ENCODE measurements around the gene DPP9. TPM values are rescaled to one million over a fixed set of nuclear protein-coding genes. Genes with fewer than 3 reads are reported as not detected.

The DPP9 gene
- polyA plus RNA-seq, 1 of the 3 experiments (the other 2 are of a cell fraction), result 17.1 TPM

DNA sequence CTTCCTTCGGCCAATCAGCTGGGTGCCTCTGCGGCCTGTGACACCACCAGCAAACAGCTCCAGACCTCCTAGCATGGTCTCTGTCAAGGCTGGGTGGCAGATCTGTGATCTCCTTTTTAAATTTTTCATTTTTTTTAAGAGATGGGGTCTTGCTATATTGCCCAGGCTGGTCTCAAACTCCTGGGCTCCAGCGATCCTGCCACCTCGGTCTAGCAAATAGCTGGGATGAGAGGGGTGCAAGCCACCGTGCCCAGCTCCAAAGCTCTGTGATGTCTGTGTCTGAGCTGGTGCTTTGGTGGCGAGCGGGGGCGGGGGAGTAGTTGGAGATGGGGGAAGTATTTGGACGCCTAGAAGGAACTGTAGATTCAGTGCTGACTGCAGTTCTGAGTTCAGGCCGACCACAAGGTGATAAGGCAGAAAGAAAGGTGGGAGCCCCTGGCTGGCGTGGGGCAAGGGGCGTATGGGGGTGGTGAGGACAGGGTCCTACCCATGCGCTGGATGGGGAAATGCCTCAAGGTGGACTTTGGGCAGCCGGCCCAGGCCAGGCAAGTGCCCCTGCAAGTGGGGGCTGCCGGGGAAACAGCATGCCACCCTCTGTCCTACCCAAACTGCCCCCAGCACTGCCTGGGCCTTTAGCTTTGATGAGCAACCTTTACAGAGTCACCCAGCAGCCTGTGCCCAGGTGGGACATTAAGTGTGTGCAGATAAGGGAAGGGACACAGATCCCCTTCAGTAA lies 5.5 kb downstream of the DPP9 start:
- no peak overlapping the region for H3K4me3 ChIP-seq (ENCODE audit: low read depth in 2 of 2, low read length in 1 of 2)
- H3K4me2 ChIP-seq, result peak overlapping the region; percentile 59; the same call in 1 of the 2 replicates
- no peaks in the 10 kb centered on the region for H3K27me3 ChIP-seq (ENCODE audit: insufficient read depth)
- H3K79me2 ChIP-seq (ENCODE audit: insufficient read depth), result peaks cover 76% of the 10 kb centered on the region
- H3K9ac ChIP-seq, result no peak overlapping the region
- no peaks in the 10 kb centered on the region for H4K20me1 ChIP-seq (ENCODE audit: insufficient read depth)
- no peaks in the 10 kb centered on the region for H3K9me2 ChIP-seq
- H3K4me1 ChIP-seq (ENCODE audit: control insufficient read depth in 1 of 2, insufficient read depth in 2 of 2, low read depth in 1 of 2, low read length in 1 of 2), result peaks cover 12 to 29% of the 10 kb centered on the region in 2 experiments; a peak in 3 of 4 replicates
- no peaks in the 10 kb centered on the region for H3K9me3 ChIP-seq
- peak; percentile 11 for DNase-seq
- H3K27ac ChIP-seq (ENCODE audit: low read depth in 2 of 2, low read length in 1 of 2), result peak overlapping the region in 1 of 2 experiments; percentile 55; a peak in 2 of 4 replicates
- TF ChIP-seq, protein P1, sequence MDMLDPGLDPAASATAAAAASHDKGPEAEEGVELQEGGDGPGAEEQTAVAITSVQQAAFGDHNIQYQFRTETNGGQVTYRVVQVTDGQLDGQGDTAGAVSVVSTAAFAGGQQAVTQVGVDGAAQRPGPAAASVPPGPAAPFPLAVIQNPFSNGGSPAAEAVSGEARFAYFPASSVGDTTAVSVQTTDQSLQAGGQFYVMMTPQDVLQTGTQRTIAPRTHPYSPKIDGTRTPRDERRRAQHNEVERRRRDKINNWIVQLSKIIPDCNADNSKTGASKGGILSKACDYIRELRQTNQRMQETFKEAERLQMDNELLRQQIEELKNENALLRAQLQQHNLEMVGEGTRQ (IDR thresholded peaks at IDR 0.05; ENCODE audit: borderline replicate concordance, low read depth, low read length), result no peak
- no peak for TF ChIP-seq FOSL2 (IDR thresholded peaks at IDR 0.05; ENCODE audit: borderline replicate concordance, low read depth)
- no peak overlapping the region for H2AFZ ChIP-seq (ENCODE audit: low read depth)
- WGBS (ENCODE audit: low lambda C conversion rate), result 81% methylated on average over 11 of the region's 15 CpGs
- ChIA-PET CTCF (interaction anchor here (0.6 to 1.6 kb wide), 4 partner anchors 15 to 215 kb away, joined by 3 to 4 read pairs (median 4); no protein-coding TSS in a partner anchor), POLR2A (no interaction called here)
- peaks cover 14% of the 10 kb centered on the region for H3F3A ChIP-seq (replicated peaks; ENCODE audit: insufficient read depth)
- H3K36me3 ChIP-seq (replicated peaks in 1 of 2; ENCODE audit: control insufficient read depth in 1 of 2, insufficient read depth in 2 of 2, low read length in 1 of 2), result peaks cover 32 to 43% of the 10 kb centered on the region in 2 experiments

DNA sequence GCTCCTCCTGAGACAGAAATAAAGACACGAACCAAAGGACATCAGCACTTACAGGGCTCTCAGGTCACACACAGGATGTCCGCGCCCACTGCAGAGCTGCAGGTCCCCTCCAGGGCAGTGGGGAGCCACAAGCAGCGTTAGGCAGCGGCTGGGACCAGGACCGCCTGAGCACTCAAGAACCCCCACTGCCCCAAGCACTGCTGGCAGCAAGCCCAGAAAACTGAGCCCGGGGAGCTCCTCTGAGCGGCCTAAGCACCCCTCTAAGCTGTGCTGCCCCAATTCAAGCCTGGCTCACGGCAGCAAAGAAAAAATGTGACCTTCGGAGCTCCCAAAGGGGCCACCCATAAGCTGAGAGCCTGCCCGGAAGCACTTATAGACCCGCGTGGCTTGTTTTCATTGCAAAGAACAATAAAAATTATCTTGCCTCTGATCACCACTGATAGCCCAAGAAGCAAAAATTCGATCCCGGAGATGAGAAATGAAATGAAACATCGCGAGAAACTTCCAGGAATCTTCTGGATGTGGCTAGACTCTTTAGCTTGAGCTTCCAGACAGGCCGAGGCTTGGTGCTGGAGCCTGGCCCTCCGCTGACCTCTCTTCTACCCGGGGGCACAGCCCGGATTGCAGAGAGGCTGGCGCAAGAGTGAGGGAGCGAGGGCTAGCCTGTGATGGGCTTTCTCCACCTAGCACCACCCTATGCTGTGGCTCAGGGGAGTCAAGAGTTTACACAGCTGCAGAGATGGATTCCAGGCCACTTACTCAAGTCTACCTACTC lies 6.3 kb downstream of the DPP9 start:
- no peak overlapping the region for H2AFZ ChIP-seq (ENCODE audit: low read depth)
- ChIA-PET CTCF (interaction anchor here (0.6 to 1.6 kb wide), 4 partner anchors 15 to 216 kb away, joined by 3 to 4 read pairs (median 4); no protein-coding TSS in a partner anchor), POLR2A (no interaction called here)
- no peaks in the 10 kb centered on the region for H3K27me3 ChIP-seq (ENCODE audit: insufficient read depth)
- peaks cover 36 to 49% of the 10 kb centered on the region in 2 experiments for H3K36me3 ChIP-seq (replicated peaks in 1 of 2; ENCODE audit: control insufficient read depth in 1 of 2, insufficient read depth in 2 of 2, low read length in 1 of 2)
- H3K9ac ChIP-seq, result no peak overlapping the region
- peaks cover 14% of the 10 kb centered on the region for H3F3A ChIP-seq (replicated peaks; ENCODE audit: insufficient read depth)
- H3K4me3 ChIP-seq (ENCODE audit: low read depth in 2 of 2, low read length in 1 of 2), result no peak overlapping the region
- TF ChIP-seq TCF12 (IDR thresholded peaks at IDR 0.05) (0 out of 2 replicates have a peak, but pooled peaks have one; percentile 13), FOXM1 (IDR thresholded peaks at IDR 0.05; ENCODE audit: low read depth) (no peak)
- H3K4me1 ChIP-seq (ENCODE audit: control insufficient read depth in 1 of 2, insufficient read depth in 2 of 2, low read depth in 1 of 2, low read length in 1 of 2), result peaks cover 7 to 33% of the 10 kb centered on the region in 2 experiments; a peak in 3 of 4 replicates
- no peaks in the 10 kb centered on the region for H3K9me2 ChIP-seq
- H3K9me3 ChIP-seq, result no peaks in the 10 kb centered on the region
- WGBS (ENCODE audit: low lambda C conversion rate), result 67% methylated on average over 10 of the region's 23 CpGs
- peak; percentile 42 for DNase-seq
- peak overlapping the region; percentile 59; the same call in 1 of the 2 replicates for H3K4me2 ChIP-seq
- H4K20me1 ChIP-seq (ENCODE audit: insufficient read depth), result no peaks in the 10 kb centered on the region
- peaks cover 74% of the 10 kb centered on the region for H3K79me2 ChIP-seq (ENCODE audit: insufficient read depth)
- H3K27ac ChIP-seq (ENCODE audit: low read depth in 2 of 2, low read length in 1 of 2), result peak overlapping the region in 1 of 2 experiments; percentile 55; a peak in 2 of 4 replicates

DNA sequence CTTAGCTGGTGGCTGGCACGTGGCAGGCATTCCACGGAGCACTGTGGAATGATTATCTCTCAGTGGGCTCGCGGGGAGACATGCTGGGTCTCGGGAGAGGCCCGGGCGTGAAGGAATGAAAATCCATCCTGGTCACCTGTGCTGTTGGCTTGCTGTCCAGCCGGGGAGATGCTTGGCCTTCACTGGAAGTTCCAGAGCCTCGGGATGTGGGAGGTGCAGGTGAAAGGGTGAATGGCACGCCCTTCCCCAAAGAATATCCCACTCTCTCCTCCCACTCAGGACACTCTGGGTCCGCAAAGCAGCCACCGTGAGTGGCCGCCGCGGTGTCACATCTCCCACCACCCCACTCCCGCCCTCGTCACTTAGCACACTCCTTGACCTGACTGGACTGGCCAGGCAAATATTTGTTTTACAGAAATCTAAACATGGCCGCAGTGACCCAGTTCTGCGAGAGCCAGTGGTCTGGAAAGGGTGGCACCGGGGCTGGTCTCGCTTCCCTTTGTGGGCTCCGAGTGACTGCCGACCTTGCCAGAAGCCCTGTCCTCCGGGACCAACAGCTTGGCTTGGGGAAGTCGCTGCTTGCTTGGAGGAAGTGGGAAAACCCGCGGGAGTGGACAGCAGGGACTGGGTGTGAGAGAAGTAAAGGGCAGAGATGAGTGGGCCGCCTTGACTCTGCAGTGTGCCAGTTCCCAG lies 8.0 kb downstream of the DPP9 start:
- POLR2A ChIA-PET, result no interaction called here
- H3K4me1 ChIP-seq (ENCODE audit: control insufficient read depth in 1 of 2, insufficient read depth in 2 of 2, low read depth in 1 of 2, low read length in 1 of 2), result peaks cover 0 to 25% of the 10 kb centered on the region in 2 experiments; a peak in 2 of 4 replicates
- H3K27ac ChIP-seq (ENCODE audit: low read depth in 2 of 2, low read length in 1 of 2), result no peak overlapping the region
- H3K4me3 ChIP-seq (ENCODE audit: low read depth in 2 of 2, low read length in 1 of 2), result no peak overlapping the region
- H2AFZ ChIP-seq (ENCODE audit: low read depth), result no peak overlapping the region
- H4K20me1 ChIP-seq (ENCODE audit: insufficient read depth), result no peaks in the 10 kb centered on the region
- peaks cover 14% of the 10 kb centered on the region for H3F3A ChIP-seq (replicated peaks; ENCODE audit: insufficient read depth)
- 98% methylated on average over 12 of the region's 28 CpGs for WGBS (ENCODE audit: low lambda C conversion rate)
- no peak overlapping the region for H3K4me2 ChIP-seq
- CTCF ChIA-PET, result no interaction called here
- peaks cover 72% of the 10 kb centered on the region for H3K79me2 ChIP-seq (ENCODE audit: insufficient read depth)
- H3K9me2 ChIP-seq, result no peaks in the 10 kb centered on the region
- DNase-seq, result peak; percentile 15
- H3K9me3 ChIP-seq, result no peaks in the 10 kb centered on the region
- no peak overlapping the region for H3K9ac ChIP-seq
- no peaks in the 10 kb centered on the region for H3K27me3 ChIP-seq (ENCODE audit: insufficient read depth)
- peaks cover 45 to 50% of the 10 kb centered on the region in 2 experiments for H3K36me3 ChIP-seq (replicated peaks in 1 of 2; ENCODE audit: control insufficient read depth in 1 of 2, insufficient read depth in 2 of 2, low read length in 1 of 2)
- TF ChIP-seq, protein P1 (IDR thresholded peaks at IDR 0.05; ENCODE audit: borderline replicate concordance, low read depth, low read length), result no peak
- TF ChIP-seq RFX5 (IDR thresholded peaks at IDR 0.05; ENCODE audit: low read length), result no peak
- no peak for TF ChIP-seq GATA2 (CRISPR knock-in tag; IDR thresholded peaks at IDR 0.05)
- TF ChIP-seq, protein P2, sequence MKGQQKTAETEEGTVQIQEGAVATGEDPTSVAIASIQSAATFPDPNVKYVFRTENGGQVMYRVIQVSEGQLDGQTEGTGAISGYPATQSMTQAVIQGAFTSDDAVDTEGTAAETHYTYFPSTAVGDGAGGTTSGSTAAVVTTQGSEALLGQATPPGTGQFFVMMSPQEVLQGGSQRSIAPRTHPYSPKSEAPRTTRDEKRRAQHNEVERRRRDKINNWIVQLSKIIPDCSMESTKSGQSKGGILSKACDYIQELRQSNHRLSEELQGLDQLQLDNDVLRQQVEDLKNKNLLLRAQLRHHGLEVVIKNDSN (IDR thresholded peaks at IDR 0.05; ENCODE audit: borderline replicate concordance, low read depth), result no peak
- TF ChIP-seq NFIC (IDR thresholded peaks at IDR 0.05; ENCODE audit: borderline replicate concordance), result no peak
- TF ChIP-seq, protein P3, sequence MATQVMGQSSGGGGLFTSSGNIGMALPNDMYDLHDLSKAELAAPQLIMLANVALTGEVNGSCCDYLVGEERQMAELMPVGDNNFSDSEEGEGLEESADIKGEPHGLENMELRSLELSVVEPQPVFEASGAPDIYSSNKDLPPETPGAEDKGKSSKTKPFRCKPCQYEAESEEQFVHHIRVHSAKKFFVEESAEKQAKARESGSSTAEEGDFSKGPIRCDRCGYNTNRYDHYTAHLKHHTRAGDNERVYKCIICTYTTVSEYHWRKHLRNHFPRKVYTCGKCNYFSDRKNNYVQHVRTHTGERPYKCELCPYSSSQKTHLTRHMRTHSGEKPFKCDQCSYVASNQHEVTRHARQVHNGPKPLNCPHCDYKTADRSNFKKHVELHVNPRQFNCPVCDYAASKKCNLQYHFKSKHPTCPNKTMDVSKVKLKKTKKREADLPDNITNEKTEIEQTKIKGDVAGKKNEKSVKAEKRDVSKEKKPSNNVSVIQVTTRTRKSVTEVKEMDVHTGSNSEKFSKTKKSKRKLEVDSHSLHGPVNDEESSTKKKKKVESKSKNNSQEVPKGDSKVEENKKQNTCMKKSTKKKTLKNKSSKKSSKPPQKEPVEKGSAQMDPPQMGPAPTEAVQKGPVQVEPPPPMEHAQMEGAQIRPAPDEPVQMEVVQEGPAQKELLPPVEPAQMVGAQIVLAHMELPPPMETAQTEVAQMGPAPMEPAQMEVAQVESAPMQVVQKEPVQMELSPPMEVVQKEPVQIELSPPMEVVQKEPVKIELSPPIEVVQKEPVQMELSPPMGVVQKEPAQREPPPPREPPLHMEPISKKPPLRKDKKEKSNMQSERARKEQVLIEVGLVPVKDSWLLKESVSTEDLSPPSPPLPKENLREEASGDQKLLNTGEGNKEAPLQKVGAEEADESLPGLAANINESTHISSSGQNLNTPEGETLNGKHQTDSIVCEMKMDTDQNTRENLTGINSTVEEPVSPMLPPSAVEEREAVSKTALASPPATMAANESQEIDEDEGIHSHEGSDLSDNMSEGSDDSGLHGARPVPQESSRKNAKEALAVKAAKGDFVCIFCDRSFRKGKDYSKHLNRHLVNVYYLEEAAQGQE (IDR thresholded peaks at IDR 0.05; ENCODE audit: low read depth, low read length), result no peak
